ENCODE results near the gene NLGN4Y.

The NLGN4Y gene

GRCh38 chrY:14524272-14525231 lies at the start of gene NLGN4Y:
Gene NLGN4Y (plus strand): TSS chrY:14524529. CDS start chrY:14622120, 97,591 bp downstream.
- peak; percentile 43 for DNase-seq (ENCODE audit: low spot score)
- no peak for TF ChIP-seq CTCF (IDR thresholded peaks at IDR 0.05; ENCODE audit: extremely low read depth, missing control alignments)

GRCh38 chrY:14485935-14486334 lies 38.4 kb upstream of the NLGN4Y start:
- no peak for TF ChIP-seq CTCF (IDR thresholded peaks at IDR 0.05; ENCODE audit: extremely low read depth, missing control alignments)

GRCh38 chrY:14490226-14490625 lies 34.1 kb upstream of the NLGN4Y start:
- DNase-seq (ENCODE audit: low spot score) = no peak
- no peak for TF ChIP-seq CTCF (IDR thresholded peaks at IDR 0.05; ENCODE audit: extremely low read depth, missing control alignments)

More at GRCh38 chrY:14485935-14486334, 38.4 kb upstream of the NLGN4Y start:
- no peak for DNase-seq (ENCODE audit: low spot score)

- DNase-seq (ENCODE audit: low spot score) = no peak
- no peak for TF ChIP-seq CTCF (IDR thresholded peaks at IDR 0.05; ENCODE audit: extremely low read depth, missing control alignments)
Observed at GRCh38 chrY:14498071-14498470, 26.3 kb upstream of the NLGN4Y start.

GRCh38 chrY:14504592-14504991 lies 19.7 kb upstream of the NLGN4Y start:
- no peak for DNase-seq (ENCODE audit: low spot score)
- TF ChIP-seq CTCF (IDR thresholded peaks at IDR 0.05; ENCODE audit: extremely low read depth, missing control alignments) = no peak

- TF ChIP-seq CTCF (IDR thresholded peaks at IDR 0.05; ENCODE audit: extremely low read depth, missing control alignments) = no peak
- DNase-seq (ENCODE audit: low spot score) = no peak
Observed at GRCh38 chrY:14522379-14522950, 1.9 kb upstream of the NLGN4Y start.

All from GM20000 (cell line).